Liver (tissue), 9 donors: Measurements from ENCODE around the gene TESMIN. TPM values are rescaled to one million over a fixed set of nuclear protein-coding genes. Genes with fewer than 3 reads are reported as not detected.

ENCODE experiments used
- DNase-seq: peaks from one replicate; pipeline ENCODE4 v3.0.0-alpha.2; 2017; ENCODE audit warnings: low spot score
- H3K27ac ChIP-seq, 2 donors: one replicate each; pipeline ENCODE4 v1.7.0; 2013; ENCODE audit warnings: inconsistent platforms in 2 of 2, low read length in 2 of 2, control low read depth in 1 of 2, low read depth in 1 of 2, mild to moderate bottlenecking in 1 of 2
- H3K27me3 ChIP-seq, 4 donors: one replicate each; pipeline versions ENCODE4 v1.6.1 to v1.7.0; 2013; ENCODE audit warnings: low read length in 3 of 4, inconsistent platforms in 1 of 4, mild to moderate bottlenecking in 1 of 4, moderate library complexity in 1 of 4; ENCODE audit not compliant: control insufficient read depth in 4 of 4, insufficient read depth in 4 of 4
- H3K36me3 ChIP-seq, 4 donors: one replicate each; pipeline versions ENCODE4 v1.6.1 to v1.7.0; 2013; ENCODE audit warnings: low read length in 3 of 4, mild to moderate bottlenecking in 3 of 4, low read depth in 1 of 4, moderate library complexity in 1 of 4; ENCODE audit not compliant: control insufficient read depth in 4 of 4, insufficient read depth in 3 of 4
- H3K4me1 ChIP-seq, 4 donors: one replicate each; pipeline versions ENCODE4 v1.6.1 to v1.7.0; 2013; ENCODE audit warnings: low read length in 3 of 4, mild to moderate bottlenecking in 3 of 4, moderate library complexity in 1 of 4; ENCODE audit not compliant: control insufficient read depth in 4 of 4, insufficient read depth in 4 of 4
- H3K4me3 ChIP-seq, 3 donors: one replicate each; pipeline versions ENCODE4 v1.6.1 to v1.7.0; 2013; ENCODE audit warnings: low read length in 3 of 3, control low read depth in 1 of 3, low read depth in 1 of 3, mild to moderate bottlenecking in 1 of 3
- H3K9ac ChIP-seq, 2 donors: one replicate each; pipeline ENCODE4 v1.7.0; 2013; ENCODE audit warnings: low read length in 2 of 2, mild to moderate bottlenecking in 2 of 2, moderate library complexity in 2 of 2, control low read depth in 1 of 2, low read depth in 1 of 2
- H3K9me3 ChIP-seq, 4 donors: one replicate each; pipeline versions ENCODE4 v1.6.1 to v1.7.0; 2013; ENCODE audit warnings: low read length in 3 of 4; ENCODE audit not compliant: control insufficient read depth in 4 of 4
- EGR1 ChIP-seq, 2 donors: IDR thresholded peaks; 2 replicates each; pipeline ENCODE4 v1.6.1; 2016 to 2018; ENCODE audit warnings: antibody characterized with exemption in 2 of 2, low read depth in 2 of 2
- FOXA1 ChIP-seq: IDR thresholded peaks from 2 replicates; pipeline ENCODE4 v1.6.1; 2016; ENCODE audit warnings: antibody characterized with exemption
- FOXA2 ChIP-seq: IDR thresholded peaks from 2 replicates; pipeline ENCODE4 v1.6.1; 2016; ENCODE audit warnings: antibody characterized with exemption
- GABPA ChIP-seq, 2 donors: IDR thresholded peaks in 1 of 2; conservative IDR thresholded peaks in 1 of 2; 2 replicates each; pipeline ENCODE4 v1.6.1; 2016; ENCODE audit warnings: antibody characterized with exemption in 2 of 2, mild to moderate bottlenecking in 1 of 2, moderate library complexity in 1 of 2
- HNF4G ChIP-seq: IDR thresholded peaks from 2 replicates; pipeline ENCODE4 v1.6.1; 2016; ENCODE audit warnings: antibody characterized with exemption
- JUND ChIP-seq, 2 donors: IDR thresholded peaks; 2 replicates each; pipeline ENCODE4 v1.6.1; 2016; ENCODE audit warnings: antibody characterized with exemption in 2 of 2
- RAD21 ChIP-seq, 2 donors: IDR thresholded peaks; 2 replicates each; pipeline ENCODE4 v1.6.1; 2016; ENCODE audit warnings: antibody characterized with exemption in 2 of 2, mild to moderate bottlenecking in 2 of 2
- RXRA ChIP-seq, 2 donors: IDR thresholded peaks; 2 replicates each; pipeline ENCODE4 v1.6.1; 2017 to 2018; ENCODE audit warnings: antibody characterized with exemption in 2 of 2, mild to moderate bottlenecking in 1 of 2
- SP1 ChIP-seq: IDR thresholded peaks from 2 replicates; pipeline ENCODE4 v1.6.1; 2018; ENCODE audit warnings: antibody characterized with exemption, mild to moderate bottlenecking
- TAF1 ChIP-seq: conservative IDR thresholded peaks from 2 replicates; pipeline ENCODE4 v1.6.1; 2016; ENCODE audit warnings: antibody characterized with exemption, mild to moderate bottlenecking
- WGBS: extraction: QIAGEN DNeasy Blood & Tissue Kit; methylation state at CpG from one replicate; pipeline ENCODE4 v1.1.7; 2013; 5-methylcytosine and 5-hydroxymethylcytosine counted together
- polyA plus RNA-seq, 2 donors: library from polyadenylated mRNA; stranded (reverse) in 1 of 2; unstranded in 1 of 2; fragments of 200-250 nt in 1 of 2; fragments of >200 nt in 1 of 2; fragmentation: Nextera tagmentation in 1 of 2; extraction: Ambion mirVana in 1 of 2; gene quantifications; one replicate each; pipeline versions ENCODE4 v1.2.1 to v1.2.3, GENCODE V29; 2013 to 2015
- total RNA-seq, 2 donors: library from RNA; depleted of rRNA; stranded (reverse); fragments of >200 nt; gene quantifications; one replicate each; pipeline ENCODE4 v1.2.3, GENCODE V29; 2014
- TF ChIP-seq, protein P1 (sequence below): IDR thresholded peaks from 2 replicates; pipeline ENCODE4 v1.6.1; 2016; ENCODE audit warnings: antibody characterized with exemption
- TF ChIP-seq, protein P2 (sequence below): IDR thresholded peaks from 2 replicates; pipeline ENCODE4 v1.6.1; 2016; ENCODE audit warnings: antibody characterized with exemption
- TF ChIP-seq, protein P3 (sequence below): fragments of 150-350 bp; IDR thresholded peaks from 2 replicates; pipeline ENCODE4 v1.5.1; 2017; ENCODE audit warnings: improper control_type of control experiment, low read depth, low read length; ENCODE audit not compliant: missing input control
- TF ChIP-seq, protein P4 (sequence below): IDR thresholded peaks from 2 replicates; pipeline ENCODE4 v1.6.1; 2016; ENCODE audit warnings: antibody characterized with exemption, mild to moderate bottlenecking
- donor health status: healthy.
- donor health status: healthy.
- donor health status: healthy.
- donor health status: healthy.
- donor health status: healthy.

Gene TESMIN
- total and polyA plus RNA-seq, 4 donors: 0.27 to 2.5 (median 0.62) TPM

DNA sequence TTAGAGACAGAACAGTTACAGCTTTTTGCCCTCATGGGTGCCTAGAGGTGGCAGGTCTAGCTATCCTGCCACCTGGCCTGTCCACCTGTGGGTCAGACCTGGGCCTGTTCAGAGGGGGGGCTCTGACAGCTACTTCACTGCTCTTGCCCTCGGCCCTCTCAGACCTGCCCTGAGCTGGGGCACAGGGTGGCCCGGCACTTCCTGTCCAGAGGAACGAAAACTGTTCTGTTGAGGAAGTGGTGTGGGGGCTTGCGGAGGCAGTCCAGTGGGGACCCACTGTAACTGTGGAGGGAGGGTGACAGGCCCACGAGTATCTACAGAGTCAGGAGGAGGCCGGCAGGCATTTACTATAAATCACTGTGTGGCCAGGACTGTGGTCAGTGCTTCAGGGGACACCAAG, 16.2 kb downstream of the TESMIN start (continued):
- TF ChIP-seq, protein P1, sequence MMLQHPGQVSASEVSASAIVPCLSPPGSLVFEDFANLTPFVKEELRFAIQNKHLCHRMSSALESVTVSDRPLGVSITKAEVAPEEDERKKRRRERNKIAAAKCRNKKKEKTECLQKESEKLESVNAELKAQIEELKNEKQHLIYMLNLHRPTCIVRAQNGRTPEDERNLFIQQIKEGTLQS: no peak
- TF ChIP-seq TAF1 (no peak), GABPA (IDR thresholded peaks at IDR 0.05 in 1 of 2, conservative IDR thresholded peaks at IDR 0.05 in 1 of 2) (no peak)

DNA sequence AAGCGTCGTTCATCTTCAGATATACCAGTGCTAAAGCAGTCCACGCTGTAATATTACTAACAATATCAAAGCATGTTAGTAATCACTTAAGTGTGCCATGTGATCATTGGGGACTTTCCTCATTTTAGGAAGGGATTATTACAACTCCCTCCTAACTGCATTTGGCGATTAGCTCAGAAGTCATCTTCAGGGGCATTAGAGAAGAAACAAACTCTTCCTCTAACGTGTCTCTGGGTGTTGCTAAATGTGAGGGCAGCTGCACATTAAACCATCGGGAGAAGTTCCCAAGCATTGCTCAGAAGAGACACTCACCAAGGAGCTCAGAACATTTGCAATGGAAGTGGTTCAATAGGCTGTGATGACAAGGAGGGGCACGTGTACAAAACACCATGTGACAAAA, 17.2 kb downstream of the TESMIN start:
- no peaks in the 10 kb centered on the region for H3K9me3 ChIP-seq
- no peaks in the 10 kb centered on the region for H3K27me3 ChIP-seq
- no peak overlapping the region for H3K27ac ChIP-seq
- H3K4me3 ChIP-seq: no peak overlapping the region
- H3K36me3 ChIP-seq: no peaks in the 10 kb centered on the region
- TF ChIP-seq, protein P2, sequence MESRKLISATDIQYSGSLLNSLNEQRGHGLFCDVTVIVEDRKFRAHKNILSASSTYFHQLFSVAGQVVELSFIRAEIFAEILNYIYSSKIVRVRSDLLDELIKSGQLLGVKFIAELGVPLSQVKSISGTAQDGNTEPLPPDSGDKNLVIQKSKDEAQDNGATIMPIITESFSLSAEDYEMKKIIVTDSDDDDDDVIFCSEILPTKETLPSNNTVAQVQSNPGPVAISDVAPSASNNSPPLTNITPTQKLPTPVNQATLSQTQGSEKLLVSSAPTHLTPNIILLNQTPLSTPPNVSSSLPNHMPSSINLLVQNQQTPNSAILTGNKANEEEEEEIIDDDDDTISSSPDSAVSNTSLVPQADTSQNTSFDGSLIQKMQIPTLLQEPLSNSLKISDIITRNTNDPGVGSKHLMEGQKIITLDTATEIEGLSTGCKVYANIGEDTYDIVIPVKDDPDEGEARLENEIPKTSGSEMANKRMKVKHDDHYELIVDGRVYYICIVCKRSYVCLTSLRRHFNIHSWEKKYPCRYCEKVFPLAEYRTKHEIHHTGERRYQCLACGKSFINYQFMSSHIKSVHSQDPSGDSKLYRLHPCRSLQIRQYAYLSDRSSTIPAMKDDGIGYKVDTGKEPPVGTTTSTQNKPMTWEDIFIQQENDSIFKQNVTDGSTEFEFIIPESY: no peak
- TF ChIP-seq HNF4G (no peak), RXRA (IDR thresholded peaks at IDR 0.05) (no peak), JUND (IDR thresholded peaks at IDR 0.05) (no peak), SP1 (no peak), FOXA1 (no peak), EGR1 (IDR thresholded peaks at IDR 0.05; ENCODE audit: low read depth in 2 of 2) (no peak), GABPA (IDR thresholded peaks at IDR 0.05 in 1 of 2, conservative IDR thresholded peaks at IDR 0.05 in 1 of 2) (no peak), RAD21 (IDR thresholded peaks at IDR 0.05) (no peak), TAF1 (no peak), FOXA2 (no peak)
- TF ChIP-seq, protein P3, sequence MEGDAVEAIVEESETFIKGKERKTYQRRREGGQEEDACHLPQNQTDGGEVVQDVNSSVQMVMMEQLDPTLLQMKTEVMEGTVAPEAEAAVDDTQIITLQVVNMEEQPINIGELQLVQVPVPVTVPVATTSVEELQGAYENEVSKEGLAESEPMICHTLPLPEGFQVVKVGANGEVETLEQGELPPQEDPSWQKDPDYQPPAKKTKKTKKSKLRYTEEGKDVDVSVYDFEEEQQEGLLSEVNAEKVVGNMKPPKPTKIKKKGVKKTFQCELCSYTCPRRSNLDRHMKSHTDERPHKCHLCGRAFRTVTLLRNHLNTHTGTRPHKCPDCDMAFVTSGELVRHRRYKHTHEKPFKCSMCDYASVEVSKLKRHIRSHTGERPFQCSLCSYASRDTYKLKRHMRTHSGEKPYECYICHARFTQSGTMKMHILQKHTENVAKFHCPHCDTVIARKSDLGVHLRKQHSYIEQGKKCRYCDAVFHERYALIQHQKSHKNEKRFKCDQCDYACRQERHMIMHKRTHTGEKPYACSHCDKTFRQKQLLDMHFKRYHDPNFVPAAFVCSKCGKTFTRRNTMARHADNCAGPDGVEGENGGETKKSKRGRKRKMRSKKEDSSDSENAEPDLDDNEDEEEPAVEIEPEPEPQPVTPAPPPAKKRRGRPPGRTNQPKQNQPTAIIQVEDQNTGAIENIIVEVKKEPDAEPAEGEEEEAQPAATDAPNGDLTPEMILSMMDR: no peak
- TF ChIP-seq, protein P1: no peak
- TF ChIP-seq, protein P4, sequence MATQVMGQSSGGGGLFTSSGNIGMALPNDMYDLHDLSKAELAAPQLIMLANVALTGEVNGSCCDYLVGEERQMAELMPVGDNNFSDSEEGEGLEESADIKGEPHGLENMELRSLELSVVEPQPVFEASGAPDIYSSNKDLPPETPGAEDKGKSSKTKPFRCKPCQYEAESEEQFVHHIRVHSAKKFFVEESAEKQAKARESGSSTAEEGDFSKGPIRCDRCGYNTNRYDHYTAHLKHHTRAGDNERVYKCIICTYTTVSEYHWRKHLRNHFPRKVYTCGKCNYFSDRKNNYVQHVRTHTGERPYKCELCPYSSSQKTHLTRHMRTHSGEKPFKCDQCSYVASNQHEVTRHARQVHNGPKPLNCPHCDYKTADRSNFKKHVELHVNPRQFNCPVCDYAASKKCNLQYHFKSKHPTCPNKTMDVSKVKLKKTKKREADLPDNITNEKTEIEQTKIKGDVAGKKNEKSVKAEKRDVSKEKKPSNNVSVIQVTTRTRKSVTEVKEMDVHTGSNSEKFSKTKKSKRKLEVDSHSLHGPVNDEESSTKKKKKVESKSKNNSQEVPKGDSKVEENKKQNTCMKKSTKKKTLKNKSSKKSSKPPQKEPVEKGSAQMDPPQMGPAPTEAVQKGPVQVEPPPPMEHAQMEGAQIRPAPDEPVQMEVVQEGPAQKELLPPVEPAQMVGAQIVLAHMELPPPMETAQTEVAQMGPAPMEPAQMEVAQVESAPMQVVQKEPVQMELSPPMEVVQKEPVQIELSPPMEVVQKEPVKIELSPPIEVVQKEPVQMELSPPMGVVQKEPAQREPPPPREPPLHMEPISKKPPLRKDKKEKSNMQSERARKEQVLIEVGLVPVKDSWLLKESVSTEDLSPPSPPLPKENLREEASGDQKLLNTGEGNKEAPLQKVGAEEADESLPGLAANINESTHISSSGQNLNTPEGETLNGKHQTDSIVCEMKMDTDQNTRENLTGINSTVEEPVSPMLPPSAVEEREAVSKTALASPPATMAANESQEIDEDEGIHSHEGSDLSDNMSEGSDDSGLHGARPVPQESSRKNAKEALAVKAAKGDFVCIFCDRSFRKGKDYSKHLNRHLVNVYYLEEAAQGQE: no peak
- WGBS: 89% methylated on average over 7 of the region's 7 CpGs
- DNase-seq: no peak
- no peaks in the 10 kb centered on the region for H3K4me1 ChIP-seq
- H3K9ac ChIP-seq: no peak overlapping the region
